GM23248 (cell line): Measurements from ENCODE around the gene SCNN1A. TPM values are rescaled to one million over a fixed set of nuclear protein-coding genes. Genes with fewer than 3 reads are reported as not detected.
"Not testable (repeated sequence)": the region's sequence is repeated elsewhere in the genome, so short reads cannot be mapped to it uniquely, and the experiment has no call there.

ENCODE experiments used
- DNase-seq: peaks from one replicate; pipeline ENCODE4 v3.0.0-alpha.2; 2015
- H2AFZ ChIP-seq: fragments of 200-600 bp; sonication (generic); 2 replicates; pipeline ENCODE4 v1.6.1; 2016; ENCODE audit warnings: antibody characterized with exemption
- H3F3A ChIP-seq: fragments of 200-600 bp; sonication (generic); 2 replicates; pipeline ENCODE4 v1.6.1; 2016; ENCODE audit warnings: mild to moderate bottlenecking, antibody characterized with exemption, mixed run types; ENCODE audit not compliant: insufficient read depth
- H3K27ac ChIP-seq: fragments of 200-600 bp; sonication (generic); 2 replicates; pipeline ENCODE4 v1.5.1; 2016; ENCODE audit warnings: mild to moderate bottlenecking
- H3K27me3 ChIP-seq: fragments of 200-600 bp; sonication (generic); replicated peaks from 2 replicates; pipeline ENCODE4 v1.6.1; 2016; ENCODE audit warnings: mild to moderate bottlenecking; ENCODE audit not compliant: insufficient read depth
- H3K36me3 ChIP-seq: fragments of 200-600 bp; sonication (generic); 2 replicates; pipeline ENCODE4 v1.6.1; 2016; ENCODE audit warnings: low read depth, mild to moderate bottlenecking
- H3K4me1 ChIP-seq: fragments of 200-600 bp; sonication (generic); 2 replicates; pipeline ENCODE4 v1.6.1; 2016; ENCODE audit warnings: mild to moderate bottlenecking; ENCODE audit not compliant: insufficient read depth
- H3K4me2 ChIP-seq: fragments of 200-600 bp; sonication (generic); one replicate; pipeline ENCODE4 v1.6.1; 2016; ENCODE audit warnings: mild to moderate bottlenecking; ENCODE audit not compliant: unreplicated experiment
- H3K4me3 ChIP-seq: fragments of 200-600 bp; sonication (generic); 2 replicates; pipeline ENCODE4 v1.5.1; 2016; ENCODE audit warnings: mild to moderate bottlenecking
- H3K79me2 ChIP-seq: fragments of 200-600 bp; sonication (generic); 2 replicates; pipeline ENCODE4 v1.6.1; 2016; ENCODE audit warnings: mild to moderate bottlenecking; ENCODE audit not compliant: insufficient read depth
- H3K9ac ChIP-seq: fragments of 200-600 bp; sonication (generic); 2 replicates; pipeline ENCODE4 v1.6.1; 2016; ENCODE audit warnings: mild to moderate bottlenecking
- H3K9me2 ChIP-seq: fragments of 200-600 bp; sonication (generic); 2 replicates; pipeline ENCODE4 v1.6.1; 2016; ENCODE audit warnings: mixed run types, mild to moderate bottlenecking, moderate library complexity; ENCODE audit not compliant: insufficient read depth
- H3K9me3 ChIP-seq: fragments of 200-600 bp; sonication (generic); one replicate; pipeline ENCODE4 v1.6.1; 2017; ENCODE audit warnings: low read depth
- H4K20me1 ChIP-seq: fragments of 200-600 bp; sonication (generic); 2 replicates; pipeline ENCODE4 v1.6.0; 2016; ENCODE audit not compliant: insufficient read depth
- EZH2 ChIP-seq: fragments of 200-600 bp; sonication (generic); IDR thresholded peaks from 2 replicates; pipeline ENCODE4 v1.6.1; 2018; ENCODE audit warnings: antibody characterized with exemption, mild to moderate bottlenecking; ENCODE audit not compliant: insufficient read depth, poor library complexity, severe bottlenecking
- EZH2phosphoT487 ChIP-seq: fragments of 200-600 bp; sonication (generic); IDR thresholded peaks from 2 replicates; pipeline ENCODE4 v1.6.1; 2018; ENCODE audit warnings: antibody characterized with exemption, moderate library complexity, mild to moderate bottlenecking, low read depth; ENCODE audit not compliant: insufficient read depth
- WGBS, 2 experiments: methylation state at CpG; one replicate each; pipeline ENCODE4 v1.1.6; 2015 to 2017; ENCODE audit warnings: low lambda C conversion rate in 2 of 2, low coverage in 1 of 2; ENCODE audit errors: missing lambda C conversion rate in 2 of 2; 5-methylcytosine and 5-hydroxymethylcytosine counted together
- in situ Hi-C: fragments of 300-500 bp; cut with MboI; formaldehyde crosslinking; loops from 2 replicates; pipeline ENCODE4 v1.15.0; 2020
- polyA plus RNA-seq: library from polyadenylated mRNA; unstranded; fragments of >200 nt; fragmentation: Nextera tagmentation; extraction: Ambion mirVana; gene quantifications from 2 replicates; pipeline ENCODE4 v1.2.1, GENCODE V29; 2016
- total RNA-seq: library from RNA; depleted of rRNA; stranded (reverse); fragments of >200 nt; shearing (Covaris generic); gene quantifications from 2 replicates; pipeline ENCODE4 v1.2.3, GENCODE V29; 2014

The SCNN1A gene
- total and polyA plus RNA-seq, 2 experiments from 2014 or later = 0.59 to 0.76 TPM

DNA sequence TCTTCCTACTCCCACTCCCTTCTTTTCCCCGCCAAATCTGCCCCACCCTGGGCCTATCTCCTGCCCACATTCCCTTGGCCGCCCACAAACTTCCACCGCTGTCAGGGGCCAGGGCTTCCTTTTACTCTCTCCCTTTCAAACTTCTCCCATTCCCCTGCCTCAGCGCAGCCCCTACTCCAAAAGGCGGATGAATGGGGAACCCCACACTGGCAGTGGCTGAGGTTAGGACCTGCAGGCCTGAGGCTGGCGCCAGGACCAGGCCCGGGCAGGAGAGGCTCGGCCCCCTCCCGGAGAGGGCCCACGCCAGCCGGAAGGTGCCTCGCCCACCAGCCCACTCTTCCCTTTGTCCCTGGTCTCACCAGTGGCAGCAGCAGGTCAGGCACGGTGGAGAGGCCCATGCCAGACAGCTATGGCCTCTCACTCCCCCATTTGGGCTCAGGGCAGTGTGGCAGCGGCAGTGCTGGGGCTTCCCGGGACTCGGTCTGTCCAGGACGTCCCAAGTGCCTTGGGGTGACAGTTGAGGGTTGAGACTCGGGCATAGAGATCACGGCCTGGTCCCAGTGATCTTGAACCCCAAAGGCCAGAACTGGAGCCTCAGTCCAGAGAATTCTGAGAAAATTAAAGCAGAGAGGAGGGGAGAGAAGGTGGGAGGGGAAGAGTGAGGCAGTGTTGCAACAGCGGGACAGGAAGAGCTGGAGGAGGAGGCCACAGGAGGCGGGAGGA is 33.8 kb downstream of the SCNN1A start, which contains the start of gene TNFRSF1A:
TSS of gene TNFRSF1A (minus strand) at position 660 of the 723 bp plus-strand sequence. CDS start at position 398, 262 bp downstream.
- peak; percentile 91 for DNase-seq
- H3K27me3 ChIP-seq = no peaks in the 10 kb centered on the region
- WGBS, 2 experiments = 0 to 1% methylated on average over 21 of the region's 21 CpGs
- peak within 1 kb of the TSS; percentile 99 for H3K9ac ChIP-seq
- H3K4me3 ChIP-seq = peak within 1 kb of the TSS; percentile 98
- peaks cover 5% of the 10 kb centered on the region; the same call in 1 of the 2 replicates for H4K20me1 ChIP-seq
- H3K36me3 ChIP-seq = no peaks in the 10 kb centered on the region
- H3K27ac ChIP-seq = peak within 1 kb of the TSS; percentile 100
- H3K4me2 ChIP-seq = peak within 1 kb of the TSS; percentile 97
- in situ Hi-C loops = no loop called here
- peaks cover 47% of the 10 kb centered on the region for H3F3A ChIP-seq
- H3K9me2 ChIP-seq = no peaks in the 10 kb centered on the region
- H3K9me3 ChIP-seq = no peaks in the 10 kb centered on the region
- peaks cover 66% of the 10 kb centered on the region for H3K79me2 ChIP-seq
- TF ChIP-seq EZH2phosphoT487 = no peak
- no peak for TF ChIP-seq EZH2
- H2AFZ ChIP-seq = peak within 1 kb of the TSS; percentile 69
- H3K4me1 ChIP-seq = peaks cover 49% of the 10 kb centered on the region

GRCh38 chr12:6340745-6341416 is 34.5 kb downstream of the SCNN1A start:
- peak overlapping the region; percentile 98 for H3K4me3 ChIP-seq
- H3K79me2 ChIP-seq = peaks cover 66% of the 10 kb centered on the region
- peaks cover 5% of the 10 kb centered on the region; the same call in 1 of the 2 replicates for H4K20me1 ChIP-seq
- peaks cover 47% of the 10 kb centered on the region for H3F3A ChIP-seq
- no peaks in the 10 kb centered on the region for H3K36me3 ChIP-seq
- no peaks in the 10 kb centered on the region for H3K9me2 ChIP-seq
- TF ChIP-seq EZH2phosphoT487 (no peak), EZH2 (no peak)
- peak overlapping the region; percentile 100 for H3K27ac ChIP-seq
- no peaks in the 10 kb centered on the region for H3K27me3 ChIP-seq
- DNase-seq = peak; percentile 37
- no peak overlapping the region for H2AFZ ChIP-seq
- H3K9ac ChIP-seq = peak overlapping the region; percentile 99
- peak overlapping the region; percentile 97 for H3K4me2 ChIP-seq
- peaks cover 48% of the 10 kb centered on the region for H3K4me1 ChIP-seq
- H3K9me3 ChIP-seq = no peaks in the 10 kb centered on the region
- WGBS, 2 experiments = 1 to 2% methylated on average over 15 of the region's 15 CpGs
- in situ Hi-C loops = no loop called here

- whole genome bisulfite sequencing, 2 experiments = 0 to 3% methylated on average over 7 to 9 of the region's 9 CpGs
- Histone ChIP-seq H3K9me2 (no peaks in the 10 kb centered on the region), H3K4me1 (peaks cover 47% of the 10 kb centered on the region), H3K27ac (peak overlapping the region; percentile 100), H3K79me2 (peaks cover 69% of the 10 kb centered on the region), H3K4me3 (peak overlapping the region; percentile 98), H3K4me2 (peak overlapping the region; percentile 97), H4K20me1 (peaks cover 5% of the 10 kb centered on the region; the same call in 1 of the 2 replicates), H3K9ac (peak overlapping the region; percentile 99), H3K27me3 (no peaks in the 10 kb centered on the region), H3F3A (peaks cover 51% of the 10 kb centered on the region), H3K9me3 (no peaks in the 10 kb centered on the region), H2AFZ (no peak overlapping the region), H3K36me3 (no peaks in the 10 kb centered on the region)
- in situ Hi-C loops = no loop called here
- TF ChIP-seq EZH2phosphoT487 (no peak), EZH2 (no peak)
- peak; percentile 77 for DNase-seq
These were observed 35.2 kb downstream of the SCNN1A start for GRCh38 chr12:6340032-6340638.

DNA sequence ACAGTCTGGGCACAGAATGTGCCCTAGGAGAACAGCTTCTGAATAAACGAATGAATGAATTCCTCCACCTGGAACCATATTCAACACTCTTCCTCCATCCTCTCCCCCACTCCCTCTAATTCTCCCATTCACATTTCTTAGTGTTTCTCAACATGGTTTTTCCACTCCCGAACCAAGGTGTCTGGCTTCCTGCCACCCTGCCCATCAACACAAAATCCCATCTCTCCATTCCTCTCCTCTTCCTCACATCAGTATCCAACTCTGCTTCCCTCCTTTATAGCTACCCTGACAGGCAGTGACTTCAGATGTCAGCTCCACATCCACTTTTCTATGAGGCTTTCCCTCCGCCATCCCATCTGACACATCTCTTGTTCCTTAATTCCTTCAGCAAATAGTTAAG is 36.4 kb downstream of the SCNN1A start:
- H3K27me3 ChIP-seq = no peaks in the 10 kb centered on the region
- H3K4me3 ChIP-seq = peak overlapping the region; percentile 98
- no peaks in the 10 kb centered on the region for H3K9me2 ChIP-seq
- peaks cover 5% of the 10 kb centered on the region; the same call in 1 of the 2 replicates for H3K36me3 ChIP-seq
- peaks cover 5% of the 10 kb centered on the region; the same call in 1 of the 2 replicates for H4K20me1 ChIP-seq
- in situ Hi-C loops = no loop called here
- peak overlapping the region; percentile 100 for H3K27ac ChIP-seq
- H2AFZ ChIP-seq = no peak overlapping the region
- WGBS, 2 experiments = 13 to 14% methylated on average over 3 of the region's 3 CpGs
- H3K79me2 ChIP-seq = peaks cover 81% of the 10 kb centered on the region
- peaks cover 63% of the 10 kb centered on the region for H3F3A ChIP-seq
- peak overlapping the region; percentile 99 for H3K9ac ChIP-seq
- no peaks in the 10 kb centered on the region for H3K9me3 ChIP-seq
- peaks cover 54% of the 10 kb centered on the region for H3K4me1 ChIP-seq
- no peak for DNase-seq
- TF ChIP-seq EZH2 (no peak), EZH2phosphoT487 (no peak)
- H3K4me2 ChIP-seq = peak overlapping the region; percentile 97

GRCh38 chr12:6338536-6338935 is 36.8 kb downstream of the SCNN1A start:
- in situ Hi-C loops, H4K20me1 ChIP-seq, H3K36me3 ChIP-seq, H3K27me3 ChIP-seq, H2AFZ ChIP-seq, H3K9me3 ChIP-seq, DNase-seq, H3K9me2 ChIP-seq: not testable (repeated sequence)
- peaks cover 67% of the 10 kb centered on the region for H3F3A ChIP-seq
- peak overlapping the region; percentile 98 for H3K4me3 ChIP-seq
- H3K4me1 ChIP-seq = peaks cover 58% of the 10 kb centered on the region
- H3K4me2 ChIP-seq = peak overlapping the region; percentile 97
- peak overlapping the region; percentile 99 for H3K9ac ChIP-seq
- H3K79me2 ChIP-seq = peaks cover 84% of the 10 kb centered on the region
- H3K27ac ChIP-seq = peak overlapping the region; percentile 100
- 42 to 50% methylated on average over 8 of the region's 8 CpGs for WGBS, 2 experiments
